ENCODE measurements around the gene LPIN3. TPM values are rescaled to one million over a fixed set of nuclear protein-coding genes. Genes with fewer than 3 reads are reported as not detected.
A peak's percentile ranks its signal among the peaks of the same experiment; 100 is the strongest.

Gene LPIN3
- total RNA-seq, 1 donor from 2014 or later: 17.5 TPM

DNA sequence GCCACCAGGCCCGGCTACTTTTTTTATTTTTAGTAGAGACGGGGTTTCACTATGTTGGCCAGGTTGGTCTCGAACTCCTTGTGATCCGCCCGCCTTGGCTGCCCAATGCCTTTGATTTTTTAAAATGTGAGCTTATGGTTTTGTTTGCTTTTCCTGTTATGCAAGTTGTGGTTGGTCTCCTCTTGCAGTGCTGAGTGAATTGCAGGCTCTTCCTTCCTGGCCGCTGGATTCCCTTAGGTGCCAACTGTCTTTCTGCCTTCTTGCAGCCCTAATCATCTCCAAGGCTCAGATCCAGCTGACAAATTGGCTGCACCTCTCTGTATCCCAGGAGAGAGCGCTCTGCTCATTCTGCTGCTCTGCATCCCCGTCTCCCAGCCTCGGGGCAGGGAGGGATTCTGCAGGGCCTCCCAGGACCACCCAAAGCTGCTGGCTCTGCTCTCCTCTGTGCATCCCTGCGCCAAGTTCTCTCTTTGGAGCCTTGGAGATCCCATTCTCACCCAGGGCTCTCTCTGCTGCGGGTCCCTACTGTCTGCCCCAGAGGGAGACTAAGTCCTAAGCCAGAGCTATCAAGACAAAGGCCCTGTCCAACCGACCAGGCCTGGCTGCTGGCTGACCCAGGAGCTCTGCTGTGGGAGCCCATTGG, 40.1 kb downstream of the LPIN3 start:
- Mint-ChIP-seq H3K36me3 (no peaks in the 10 kb centered on the region), H3K4me1 (ENCODE audit: unreplicated experiment) (peaks cover 9% of the 10 kb centered on the region), H3K27ac (no peak overlapping the region), H3K27me3 (peaks cover 7% of the 10 kb centered on the region), H3K4me3 (no peak overlapping the region), H3K9me3 (no peaks in the 10 kb centered on the region)
- TF ChIP-seq, protein P1, sequence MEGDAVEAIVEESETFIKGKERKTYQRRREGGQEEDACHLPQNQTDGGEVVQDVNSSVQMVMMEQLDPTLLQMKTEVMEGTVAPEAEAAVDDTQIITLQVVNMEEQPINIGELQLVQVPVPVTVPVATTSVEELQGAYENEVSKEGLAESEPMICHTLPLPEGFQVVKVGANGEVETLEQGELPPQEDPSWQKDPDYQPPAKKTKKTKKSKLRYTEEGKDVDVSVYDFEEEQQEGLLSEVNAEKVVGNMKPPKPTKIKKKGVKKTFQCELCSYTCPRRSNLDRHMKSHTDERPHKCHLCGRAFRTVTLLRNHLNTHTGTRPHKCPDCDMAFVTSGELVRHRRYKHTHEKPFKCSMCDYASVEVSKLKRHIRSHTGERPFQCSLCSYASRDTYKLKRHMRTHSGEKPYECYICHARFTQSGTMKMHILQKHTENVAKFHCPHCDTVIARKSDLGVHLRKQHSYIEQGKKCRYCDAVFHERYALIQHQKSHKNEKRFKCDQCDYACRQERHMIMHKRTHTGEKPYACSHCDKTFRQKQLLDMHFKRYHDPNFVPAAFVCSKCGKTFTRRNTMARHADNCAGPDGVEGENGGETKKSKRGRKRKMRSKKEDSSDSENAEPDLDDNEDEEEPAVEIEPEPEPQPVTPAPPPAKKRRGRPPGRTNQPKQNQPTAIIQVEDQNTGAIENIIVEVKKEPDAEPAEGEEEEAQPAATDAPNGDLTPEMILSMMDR (conservative IDR thresholded peaks at IDR 0.05): no peak
- no peak for DNase-seq (ENCODE audit: extremely low spot score, unreplicated experiment)

DNA sequence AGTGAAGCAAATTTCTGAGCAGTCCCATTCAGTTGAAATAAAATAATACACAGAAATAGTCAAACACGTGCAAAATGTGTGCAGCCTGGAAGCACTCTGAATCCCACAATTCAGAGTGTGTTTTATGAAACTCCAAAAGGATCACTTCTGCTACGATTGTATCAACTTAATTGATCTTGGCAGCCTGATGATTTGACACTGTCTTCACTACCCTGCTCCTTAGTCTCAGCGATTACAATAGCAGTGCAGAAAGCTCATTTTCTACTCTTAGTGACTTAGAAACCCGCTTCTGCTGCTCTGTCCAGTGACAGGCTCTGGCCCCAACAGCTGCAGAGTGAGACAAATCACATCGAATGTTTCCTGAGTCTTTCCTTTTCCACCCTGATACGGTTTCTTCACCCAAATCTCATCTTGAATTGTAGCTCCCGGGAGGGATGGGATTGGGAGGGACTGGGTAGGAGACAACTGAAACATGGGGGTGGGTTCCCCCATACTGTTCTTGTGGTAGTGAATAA, 42.2 kb downstream of the LPIN3 start:
- Mint-ChIP-seq H3K4me3 (no peak overlapping the region), H3K27ac (no peak overlapping the region), H3K9me3 (no peaks in the 10 kb centered on the region), H3K4me1 (ENCODE audit: unreplicated experiment) (peaks cover 21% of the 10 kb centered on the region), H3K27me3 (no peaks in the 10 kb centered on the region), H3K36me3 (no peaks in the 10 kb centered on the region)
- no peak for DNase-seq (ENCODE audit: extremely low spot score, unreplicated experiment)
- TF ChIP-seq, protein P1 (conservative IDR thresholded peaks at IDR 0.05): no peak

DNA sequence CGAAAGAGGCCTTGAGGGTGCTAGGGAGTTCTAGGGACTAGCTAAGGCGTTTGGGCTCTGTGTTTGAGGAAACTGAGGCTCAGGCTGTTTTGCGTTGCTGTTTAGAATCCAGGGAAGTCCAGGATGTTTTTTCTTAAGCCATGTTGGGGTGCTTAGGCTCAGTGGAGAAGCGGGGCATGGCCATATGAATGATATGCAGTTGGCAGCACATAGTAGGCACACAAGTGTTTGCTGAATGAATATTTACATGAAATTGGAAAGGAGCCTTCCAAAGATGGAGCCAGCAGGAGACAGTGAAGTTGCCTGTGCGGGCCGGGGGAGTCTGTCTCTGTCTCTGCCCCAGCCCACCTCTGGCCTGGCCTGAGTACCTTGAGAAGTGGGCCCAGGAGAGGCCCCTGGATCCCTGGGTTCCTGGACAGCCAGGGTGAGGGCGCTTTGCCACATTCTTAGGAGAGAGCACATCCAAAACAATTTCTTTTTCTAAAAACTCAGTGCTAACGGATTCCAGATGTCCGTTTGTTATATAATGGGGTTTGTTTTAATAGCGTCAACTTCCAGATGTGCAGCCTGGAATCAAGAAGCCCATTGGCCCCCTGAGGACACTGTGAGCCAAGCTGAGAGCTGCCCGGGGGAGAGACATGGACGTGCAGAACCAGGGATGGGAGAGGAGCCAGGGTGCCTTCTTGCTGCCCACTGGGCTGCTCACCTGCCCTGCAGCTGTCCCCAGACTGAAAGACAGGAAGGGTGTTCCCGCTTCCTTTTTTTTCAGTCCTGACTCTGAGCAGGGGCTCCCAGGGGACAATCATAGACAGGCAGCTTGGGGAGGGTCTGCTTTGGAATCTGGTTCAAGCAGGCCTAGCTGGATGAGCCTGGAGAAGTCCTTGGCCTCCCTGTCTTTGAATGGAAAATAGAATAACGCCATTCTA, 46.1 kb downstream of the LPIN3 start:
- TF ChIP-seq, protein P1 (conservative IDR thresholded peaks at IDR 0.05): no peak
- no peak overlapping the region for H3K27ac Mint-ChIP-seq
- H3K27me3 Mint-ChIP-seq: peaks cover 2% of the 10 kb centered on the region
- no peaks in the 10 kb centered on the region for H3K36me3 Mint-ChIP-seq
- peaks cover 30% of the 10 kb centered on the region for H3K4me1 Mint-ChIP-seq (ENCODE audit: unreplicated experiment)
- DNase-seq (ENCODE audit: extremely low spot score, unreplicated experiment): no peak
- peak overlapping the region; percentile 31 for H3K4me3 Mint-ChIP-seq
- H3K9me3 Mint-ChIP-seq: no peaks in the 10 kb centered on the region

DNA sequence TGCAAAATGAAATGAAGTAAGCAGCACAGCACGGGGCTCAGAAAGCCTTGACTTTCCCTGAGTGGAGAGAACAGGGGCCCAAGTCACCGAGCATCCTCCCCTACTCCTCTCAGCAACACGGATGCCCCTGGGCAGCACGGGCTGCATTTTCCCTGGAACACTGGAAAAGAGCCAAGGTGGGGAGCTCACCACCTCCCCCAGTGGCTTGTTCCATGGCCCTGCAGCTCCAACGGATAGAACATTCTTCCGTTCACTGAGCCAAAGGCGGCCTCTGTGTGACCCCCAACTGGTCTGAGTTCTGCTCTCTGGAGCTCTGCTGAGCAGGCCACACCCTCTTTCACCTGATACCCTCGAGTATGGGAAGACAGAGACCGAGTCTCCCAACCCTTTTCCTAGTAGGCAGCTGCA, 46.8 kb downstream of the LPIN3 start:
- Mint-ChIP-seq H3K9me3 (no peaks in the 10 kb centered on the region), H3K27ac (no peak overlapping the region), H3K4me3 (no peak overlapping the region), H3K36me3 (no peaks in the 10 kb centered on the region), H3K4me1 (ENCODE audit: unreplicated experiment) (peaks cover 35% of the 10 kb centered on the region), H3K27me3 (peaks cover 2% of the 10 kb centered on the region)
- no peak for DNase-seq (ENCODE audit: extremely low spot score, unreplicated experiment)
- TF ChIP-seq, protein P1 (conservative IDR thresholded peaks at IDR 0.05): no peak

DNA sequence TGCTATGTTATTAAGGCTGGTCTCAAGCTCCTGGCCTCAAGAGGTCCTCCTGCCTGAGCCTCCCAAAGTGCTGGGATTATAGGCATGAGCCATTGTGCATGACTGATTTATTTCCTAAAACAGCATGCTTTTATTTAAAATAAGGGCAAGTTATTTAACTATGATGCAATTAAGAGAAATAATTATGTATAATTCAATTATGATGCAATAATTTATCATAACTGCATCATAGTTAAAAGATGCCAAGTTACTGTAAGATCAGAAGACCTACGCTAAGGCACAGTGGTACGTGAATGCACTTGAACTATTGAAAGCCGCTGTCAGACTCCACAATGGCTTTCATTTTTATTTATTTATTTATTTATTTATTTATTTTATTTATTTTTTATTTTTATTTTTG, 50.3 kb downstream of the LPIN3 start:
- Mint-ChIP-seq H3K27me3 (peaks cover 2% of the 10 kb centered on the region), H3K36me3 (no peaks in the 10 kb centered on the region), H3K27ac (no peak overlapping the region), H3K4me1 (ENCODE audit: unreplicated experiment) (peaks cover 37% of the 10 kb centered on the region), H3K4me3 (no peak overlapping the region), H3K9me3 (no peaks in the 10 kb centered on the region)
- no peak for DNase-seq (ENCODE audit: extremely low spot score, unreplicated experiment)
- TF ChIP-seq, protein P1 (conservative IDR thresholded peaks at IDR 0.05): no peak

All from type B pancreatic cell (in vitro differentiated cells).